ENCODE results near the gene CATSPER4.
A peak's percentile ranks its signal among the peaks of the same experiment; 100 is the strongest.

CATSPER4 gene

DNA sequence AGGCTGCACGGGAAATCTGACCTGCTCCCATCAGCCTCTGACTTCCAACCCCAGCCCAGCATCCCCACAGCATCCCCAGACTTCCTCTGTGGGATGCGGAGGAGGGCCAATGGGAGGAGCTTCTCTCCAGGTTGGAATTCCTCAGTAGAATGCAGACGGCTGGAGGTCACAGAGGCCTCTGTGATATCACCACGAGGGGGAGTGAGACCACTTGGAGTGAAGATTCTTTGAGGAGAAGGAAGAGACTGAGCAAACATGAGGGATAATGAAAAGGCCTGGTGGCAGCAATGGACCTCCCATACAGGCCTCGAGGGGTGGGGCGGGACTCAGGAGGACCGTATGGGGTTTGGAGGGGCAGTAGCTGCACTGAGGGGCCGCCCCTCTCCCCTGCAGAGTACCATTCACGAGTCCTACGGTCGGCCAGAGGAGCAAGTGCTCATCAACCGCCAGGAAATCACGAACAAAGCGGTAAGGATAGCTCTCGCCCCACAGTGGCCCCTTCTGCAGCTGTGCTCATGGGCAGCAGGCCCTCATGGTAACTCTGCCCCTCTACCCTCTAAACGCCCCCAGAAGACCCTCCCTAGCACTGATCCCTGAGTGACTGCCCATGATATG lies at the start of gene CATSPER4:
CATSPER4 (plus strand) TSS at position 230 of the 615 bp plus-strand sequence; CDS start at position 256, 26 bp downstream.
- no peak for DNase-seq (ENCODE audit: extremely low read depth in 1 of 2, low read depth in 1 of 2)

DNA sequence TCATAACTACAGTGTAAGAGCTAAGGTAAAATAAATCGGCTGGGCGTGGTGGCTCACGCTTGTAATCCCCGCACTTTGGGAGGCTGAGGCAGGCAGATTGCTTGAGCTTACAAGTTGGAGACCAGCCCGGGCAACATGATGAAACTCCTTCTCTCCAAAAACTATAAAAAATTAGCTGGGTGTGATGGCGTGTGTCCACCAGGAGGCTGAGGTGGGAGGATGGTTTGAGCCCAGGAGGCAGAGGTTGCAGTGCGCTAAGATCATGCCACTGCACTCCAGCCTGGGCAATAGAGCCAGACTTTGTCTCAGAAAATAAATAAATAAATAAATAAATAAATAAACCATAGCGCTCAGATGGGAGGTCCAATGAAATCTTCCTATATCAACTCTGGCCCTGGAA lies 48.2 kb upstream of the CATSPER4 start:
- no peak for DNase-seq (ENCODE audit: extremely low read depth in 1 of 2, low read depth in 1 of 2)

DNA sequence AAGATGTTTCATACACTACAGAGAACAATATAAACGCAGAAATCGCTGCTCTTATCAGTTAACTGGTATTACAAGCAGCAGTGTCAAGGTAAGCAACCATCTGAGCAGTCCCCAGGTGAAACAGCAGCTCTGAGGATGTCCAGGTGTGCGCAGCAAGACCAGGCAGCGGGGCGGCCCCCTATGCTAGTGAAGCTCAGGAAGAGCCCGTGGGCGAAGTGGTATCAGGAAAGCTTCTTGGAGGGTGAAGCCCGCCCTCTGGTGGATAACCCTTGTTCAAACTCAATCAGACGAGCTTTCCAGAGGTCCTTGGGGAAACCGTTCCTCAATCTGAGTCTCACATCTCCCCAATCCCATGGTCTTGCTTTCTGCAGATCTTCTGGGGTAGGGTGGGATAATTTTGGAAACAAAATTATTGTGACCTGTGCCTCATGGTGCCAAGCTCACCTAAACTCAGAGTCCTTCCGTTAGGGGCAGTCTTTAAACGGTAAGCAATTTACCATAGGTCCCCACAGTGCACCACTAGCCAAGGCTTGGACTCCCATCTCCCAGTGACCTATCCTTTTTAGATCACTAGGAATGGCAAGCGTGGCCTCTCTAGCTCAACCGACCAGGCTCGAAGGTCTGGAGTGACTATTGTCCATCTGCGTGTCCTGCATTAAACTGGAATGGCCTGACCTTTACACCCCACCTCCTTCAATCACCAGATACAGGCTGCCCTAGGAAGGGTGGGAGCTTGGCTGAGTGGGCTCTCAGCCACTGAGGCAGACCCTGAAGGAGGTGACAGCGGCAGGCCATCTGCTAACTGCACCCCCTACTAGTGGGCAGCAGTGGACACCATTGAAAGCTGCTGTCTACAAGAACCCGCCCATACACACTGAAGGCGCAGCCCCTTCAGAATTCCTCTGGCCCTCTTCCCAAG lies 45.1 kb upstream of the CATSPER4 start:
- peak; percentile 40 to 42 for DNase-seq (ENCODE audit: extremely low read depth in 1 of 2, low read depth in 1 of 2)

DNA sequence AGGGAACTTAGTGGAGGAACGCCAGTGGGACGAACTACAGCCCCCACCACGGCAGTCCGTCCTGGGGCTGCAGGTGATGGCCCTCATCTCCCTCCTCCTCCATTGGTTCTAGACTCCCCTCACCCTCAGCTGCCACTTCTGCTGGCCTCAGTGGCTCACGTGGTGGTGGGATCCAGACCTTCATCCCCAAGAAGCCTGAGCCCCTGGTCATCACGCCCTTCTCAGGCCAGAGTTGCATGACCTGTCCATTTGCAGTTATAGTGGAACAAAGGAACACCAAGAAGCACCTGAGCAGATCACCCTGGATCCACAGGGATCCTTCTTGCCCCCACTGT lies 44.5 kb upstream of the CATSPER4 start:
- no peak for DNase-seq (ENCODE audit: extremely low read depth in 1 of 2, low read depth in 1 of 2)

DNA sequence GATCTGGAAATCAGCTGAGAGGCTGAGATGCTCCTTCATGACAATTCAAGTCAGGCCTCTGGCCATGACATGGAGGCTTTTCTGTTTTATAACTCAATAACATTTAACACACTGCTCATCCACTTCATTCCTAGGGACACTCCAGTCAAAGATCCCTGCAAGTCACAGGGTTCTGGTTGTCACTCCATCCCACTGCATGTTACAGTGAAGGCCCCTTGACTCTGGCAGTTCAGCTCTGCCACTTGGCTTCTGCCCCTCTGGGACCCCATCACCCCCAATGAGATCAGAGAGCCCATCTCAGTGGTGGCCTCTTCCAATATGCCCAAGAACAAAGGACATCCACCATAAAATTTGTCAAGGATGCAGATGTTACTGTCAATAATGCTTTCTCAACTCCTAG lies 41.5 kb upstream of the CATSPER4 start:
- no peak for DNase-seq (ENCODE audit: extremely low read depth in 1 of 2, low read depth in 1 of 2)

DNA sequence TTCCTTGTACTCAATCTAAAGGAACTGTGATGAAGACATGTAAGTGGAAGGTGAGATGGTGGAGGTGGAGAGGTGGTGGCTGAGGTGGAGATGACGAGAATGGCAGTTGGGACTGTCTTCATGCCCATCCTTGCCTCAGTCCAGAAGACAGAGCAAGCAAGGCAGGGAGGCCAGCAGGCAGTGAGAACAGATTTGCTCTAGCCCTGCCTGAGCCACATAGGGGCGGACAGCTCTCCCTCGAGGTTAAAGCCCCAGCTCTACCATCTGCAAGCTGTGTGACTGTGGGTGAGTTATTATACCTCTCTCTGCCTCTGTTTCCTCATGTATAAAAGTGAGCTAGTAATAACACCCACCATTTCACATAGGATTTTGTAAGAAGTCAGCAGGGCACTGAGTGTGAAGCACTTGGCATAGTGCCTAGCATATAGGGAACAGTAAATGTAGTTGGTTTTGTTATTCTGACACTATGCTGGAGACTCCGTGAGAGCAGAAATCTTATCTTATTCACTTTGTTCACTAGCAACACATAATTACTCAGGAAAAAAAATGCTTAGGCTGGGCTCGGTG lies 36.4 kb upstream of the CATSPER4 start:
- DNase-seq (ENCODE audit: extremely low read depth in 1 of 2, low read depth in 1 of 2), result no peak

DNA sequence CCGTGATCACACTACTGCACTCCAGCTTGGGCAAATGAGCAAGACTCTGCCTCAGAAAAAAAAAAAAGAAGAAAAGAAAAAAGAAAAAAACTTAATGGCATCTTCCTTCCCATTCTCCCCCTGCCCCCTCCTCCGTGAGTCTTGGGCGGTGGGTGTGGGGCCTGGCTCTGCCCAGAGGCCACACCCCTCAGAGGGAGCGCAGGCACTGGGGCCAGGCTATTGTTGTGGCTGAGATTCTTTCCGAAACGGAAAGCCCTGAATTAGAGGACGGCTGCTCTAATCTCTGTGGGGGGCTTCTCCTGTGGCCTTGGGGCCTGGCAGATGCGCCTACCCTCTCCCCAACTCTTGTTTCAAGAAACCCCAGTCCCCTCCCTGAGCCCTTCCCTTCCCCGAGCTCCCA lies 35.7 kb upstream of the CATSPER4 start:
- no peak for DNase-seq (ENCODE audit: extremely low read depth in 1 of 2, low read depth in 1 of 2)

DNA sequence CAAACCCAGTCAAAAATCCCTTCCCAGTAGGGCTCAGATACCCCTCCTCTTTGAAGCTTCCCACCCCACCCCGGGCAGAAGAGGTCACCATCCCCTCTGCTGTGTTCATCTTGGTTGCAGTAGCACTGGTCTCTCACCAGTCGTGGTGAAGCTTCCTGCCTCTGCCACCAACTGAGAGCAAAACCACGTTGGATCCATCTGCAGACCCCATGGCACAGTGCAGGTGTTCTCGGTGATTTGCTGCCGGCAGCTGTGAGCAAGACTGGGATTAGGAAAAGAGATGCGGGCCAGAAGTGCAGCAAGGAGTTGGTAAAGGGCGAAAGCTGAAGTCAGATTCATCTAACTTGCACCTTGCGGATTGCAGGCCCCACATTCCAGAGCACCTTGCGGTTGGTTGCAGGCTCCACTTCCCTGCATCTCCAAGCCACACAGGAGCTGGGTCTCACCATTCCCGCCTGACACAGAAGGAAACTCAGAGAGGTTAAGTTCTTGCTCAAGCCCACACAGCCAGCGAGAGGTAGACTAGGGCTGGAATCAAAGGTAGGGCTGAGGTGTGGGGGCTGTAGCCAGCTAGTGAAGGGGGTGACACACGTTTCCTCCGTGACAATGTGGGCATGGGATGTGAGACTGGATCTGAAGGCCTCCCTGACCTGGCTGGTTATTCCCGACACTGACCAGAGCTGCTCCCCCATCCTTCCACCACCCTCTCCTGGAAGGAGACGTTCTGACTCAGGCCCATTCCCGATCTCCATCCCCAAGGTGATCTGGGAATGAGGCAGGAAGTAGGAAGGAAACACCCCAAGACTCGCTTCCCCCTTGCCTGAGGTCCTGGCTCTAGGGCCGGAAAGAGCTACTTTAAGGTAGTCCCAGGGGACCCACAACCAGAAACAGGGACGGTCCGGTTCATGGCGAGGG lies 34.8 kb upstream of the CATSPER4 start:
- DNase-seq (ENCODE audit: extremely low read depth in 1 of 2, low read depth in 1 of 2), result no peak

DNA sequence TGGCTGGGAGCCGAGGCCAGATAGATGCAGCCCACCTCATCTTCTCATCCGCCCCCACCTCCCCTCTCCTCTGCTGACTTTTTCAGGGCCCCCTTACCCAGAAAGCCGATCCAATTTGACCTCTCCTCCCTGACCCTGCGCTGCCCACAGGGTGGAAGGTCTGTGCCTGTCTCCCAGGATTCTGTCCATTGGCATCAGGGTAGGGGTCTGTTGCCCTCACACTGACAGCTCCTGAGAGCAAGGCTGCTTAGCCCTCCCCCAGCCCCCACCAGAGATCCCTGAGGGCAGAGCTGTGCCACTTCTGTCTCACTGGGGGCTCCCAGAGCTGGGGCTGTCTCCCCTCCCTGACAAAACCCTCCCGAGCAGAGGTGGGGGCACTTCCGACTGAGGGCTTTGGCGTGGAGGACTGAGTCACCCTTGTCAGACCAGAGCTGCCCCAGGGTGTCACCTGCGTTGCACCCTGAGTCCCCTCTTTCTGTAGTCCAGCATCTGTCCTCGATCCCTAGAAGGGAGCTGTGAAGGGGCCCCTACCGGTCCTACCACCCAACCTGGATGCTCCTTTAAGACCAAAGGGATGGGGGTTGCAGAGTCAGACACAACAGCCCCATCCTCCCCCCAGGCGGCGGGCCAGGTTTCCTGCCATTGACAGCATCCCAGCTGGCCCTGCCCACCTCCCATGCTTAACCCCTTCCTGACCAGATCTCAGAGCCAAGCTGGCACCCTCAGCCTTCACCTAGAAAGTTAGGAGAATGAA lies 33.9 kb upstream of the CATSPER4 start:
- DNase-seq (ENCODE audit: extremely low read depth in 1 of 2, low read depth in 1 of 2), result no peak

DNA sequence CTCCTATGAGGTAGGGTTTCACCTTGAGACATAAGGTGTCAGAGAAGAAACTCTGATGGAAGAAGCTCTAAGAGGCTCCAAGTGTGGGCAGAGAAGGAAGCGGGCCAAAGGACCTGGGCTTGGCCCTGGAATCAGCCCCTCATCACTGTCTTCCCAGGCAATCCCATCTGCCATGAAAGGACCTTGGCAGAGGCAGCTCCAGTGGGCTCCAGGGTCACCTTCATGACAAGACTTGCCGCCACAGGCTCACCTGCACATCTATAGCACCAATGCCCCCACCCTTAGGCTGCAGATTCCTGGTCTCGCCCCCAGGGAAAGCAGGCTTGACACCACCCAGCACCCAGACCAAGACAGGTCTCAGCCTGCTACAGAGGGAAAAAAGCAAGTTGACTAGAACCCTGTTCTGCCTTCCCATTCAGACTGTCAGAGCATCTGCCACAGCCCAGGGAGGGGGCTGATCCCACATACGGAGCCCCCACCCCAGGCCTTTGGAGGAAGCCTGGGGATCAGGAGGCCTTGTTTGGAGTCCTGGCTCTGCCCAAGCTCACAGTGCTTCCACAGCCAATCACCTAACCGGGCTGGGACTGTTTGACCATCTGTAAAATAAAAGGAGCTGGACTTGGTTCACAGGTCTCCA lies 32.0 kb upstream of the CATSPER4 start:
- no peak for DNase-seq (ENCODE audit: extremely low read depth in 1 of 2, low read depth in 1 of 2)

DNA sequence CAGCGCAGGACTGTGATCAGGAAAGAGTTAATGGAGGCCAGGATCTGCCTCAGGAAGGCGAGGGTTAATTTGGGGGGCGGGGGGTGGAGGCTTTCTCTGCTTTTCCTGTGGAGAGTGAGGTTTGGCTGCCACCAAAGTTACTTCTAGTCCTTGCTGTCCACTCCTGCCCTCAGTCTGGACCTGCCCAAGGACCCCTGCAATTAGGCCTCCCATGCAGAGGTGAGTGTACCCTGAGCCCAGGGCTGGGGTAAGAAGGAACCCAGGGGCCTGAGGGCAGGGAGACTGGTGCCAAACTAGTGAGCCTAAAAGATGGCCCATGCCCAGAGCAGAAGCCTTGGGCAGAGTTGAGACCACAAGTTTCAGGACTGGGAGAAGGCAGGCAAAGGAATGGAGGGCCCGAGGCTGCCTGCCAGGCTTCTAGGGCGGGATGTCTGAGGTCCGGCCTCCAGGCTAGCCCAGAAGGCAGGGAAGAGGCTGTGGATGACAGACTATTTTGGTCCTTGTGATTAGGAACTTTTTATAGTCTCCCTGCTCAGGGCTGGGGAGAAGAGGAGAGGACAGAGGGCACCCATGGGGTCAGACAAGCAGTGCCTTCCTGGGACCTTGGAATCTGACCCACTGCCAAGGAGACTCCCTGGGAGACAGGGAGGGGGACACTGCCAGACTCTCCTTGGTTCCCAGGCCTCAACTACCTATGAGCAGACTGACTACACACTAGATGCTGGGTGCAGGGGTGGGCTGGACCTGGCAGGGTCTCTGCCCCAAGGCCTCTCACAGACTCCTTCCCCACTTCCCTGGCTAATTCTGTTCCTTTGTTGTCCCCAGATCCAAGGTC lies 31.3 kb upstream of the CATSPER4 start, which contains the start of gene FAM110D:
FAM110D (plus strand) TSS at position 172 of the 835 bp plus-strand sequence. CDS start 2,213 bp downstream, outside the sequence.
- DNase-seq (ENCODE audit: extremely low read depth in 1 of 2, low read depth in 1 of 2), result no peak

DNA sequence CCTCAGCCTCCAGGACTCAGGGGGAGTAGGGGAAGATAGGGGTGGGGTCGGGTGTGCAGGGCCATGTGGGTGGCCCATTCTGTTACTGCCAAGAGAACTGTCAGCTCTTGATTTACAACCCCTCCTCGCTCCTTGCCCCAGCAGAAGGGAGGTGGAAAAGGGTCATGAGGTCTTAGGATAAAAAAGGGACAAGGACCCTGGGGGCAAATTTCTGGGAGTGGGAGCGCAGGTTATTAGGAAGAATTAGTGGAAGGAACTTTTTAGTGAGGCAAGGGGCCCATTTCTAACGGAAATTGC lies 30.7 kb upstream of the CATSPER4 start:
- DNase-seq (ENCODE audit: extremely low read depth in 1 of 2, low read depth in 1 of 2), result no peak

DNA sequence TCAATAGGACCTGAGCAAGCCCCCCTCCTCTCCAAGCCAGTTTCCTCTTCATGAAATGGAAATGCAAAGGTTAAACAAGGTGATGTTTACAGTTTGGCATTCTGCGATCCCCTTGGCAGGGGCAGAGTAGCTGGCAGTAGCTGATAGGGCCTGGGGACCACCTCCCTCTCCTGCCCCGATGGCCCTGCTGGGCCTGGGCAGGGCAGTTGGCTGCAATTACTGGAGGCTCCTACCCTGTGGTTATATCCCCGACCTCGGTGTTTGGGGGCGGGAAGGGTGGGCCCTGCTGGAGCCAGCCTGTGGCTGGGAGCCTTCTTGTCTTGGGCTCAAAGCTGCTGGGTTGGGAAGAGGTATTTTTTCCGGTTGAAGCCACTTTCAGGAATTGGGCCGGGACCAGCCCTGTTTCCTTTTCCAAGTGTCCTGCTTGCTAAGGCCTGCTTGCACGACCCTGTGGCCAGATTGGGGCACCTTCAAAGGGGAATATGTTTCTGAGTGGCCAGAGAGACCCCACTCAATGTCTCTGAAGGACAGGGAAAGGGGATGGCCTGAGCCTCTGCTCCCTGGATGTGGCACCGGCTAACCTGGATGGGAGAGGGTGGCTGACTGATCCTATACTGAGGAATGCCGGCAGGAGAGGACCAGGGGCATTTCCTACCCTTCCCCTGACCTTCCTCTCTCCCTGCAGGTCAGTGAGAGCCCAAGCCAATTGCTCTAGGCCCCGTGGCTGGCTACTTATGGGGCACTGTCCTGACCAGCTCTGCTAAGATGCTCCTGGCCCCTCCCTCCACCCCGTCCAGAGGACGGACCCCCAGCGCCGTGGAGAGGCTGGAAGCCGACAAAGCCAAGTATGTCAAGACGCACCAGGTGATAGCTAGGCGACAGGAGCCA lies 29.6 kb upstream of the CATSPER4 start:
- DNase-seq (ENCODE audit: extremely low read depth in 1 of 2, low read depth in 1 of 2), result no peak

DNA sequence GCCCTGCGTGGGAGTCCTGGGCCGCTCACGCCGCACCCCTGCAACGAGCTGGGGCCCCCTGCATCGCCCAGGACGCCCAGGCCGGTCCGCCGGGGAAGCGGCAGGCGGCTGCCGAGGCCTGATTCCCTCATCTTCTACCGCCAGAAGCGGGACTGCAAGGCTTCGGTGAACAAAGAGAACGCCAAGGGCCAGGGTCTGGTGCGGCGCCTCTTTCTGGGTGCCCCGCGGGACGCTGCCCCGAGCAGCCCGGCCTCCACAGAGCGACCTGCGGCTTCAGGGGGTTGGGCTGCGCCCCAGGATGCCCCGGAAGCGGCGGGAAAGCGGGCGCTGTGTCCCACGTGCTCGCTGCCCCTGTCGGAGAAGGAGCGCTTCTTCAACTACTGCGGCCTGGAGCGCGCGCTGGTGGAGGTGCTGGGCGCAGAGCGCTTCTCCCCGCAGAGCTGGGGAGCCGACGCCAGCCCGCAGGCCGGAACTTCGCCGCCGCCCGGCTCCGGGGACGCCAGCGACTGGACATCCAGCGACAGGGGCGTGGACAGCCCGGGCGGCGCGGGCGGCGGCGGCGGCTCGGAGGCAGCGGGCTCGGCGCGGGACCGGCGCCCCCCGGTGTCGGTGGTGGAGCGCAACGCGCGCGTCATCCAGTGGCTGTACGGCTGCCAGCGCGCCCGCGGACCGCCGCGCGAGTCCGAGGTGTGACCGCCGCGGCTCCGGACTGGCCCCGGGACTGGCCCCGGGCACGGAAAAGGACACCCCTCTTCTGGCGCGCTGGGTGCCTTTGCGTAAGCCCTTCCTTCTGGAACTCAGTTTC lies 28.8 kb upstream of the CATSPER4 start:
- peak; percentile 18 to 37 for DNase-seq (ENCODE audit: extremely low read depth in 1 of 2, low read depth in 1 of 2)

DNA sequence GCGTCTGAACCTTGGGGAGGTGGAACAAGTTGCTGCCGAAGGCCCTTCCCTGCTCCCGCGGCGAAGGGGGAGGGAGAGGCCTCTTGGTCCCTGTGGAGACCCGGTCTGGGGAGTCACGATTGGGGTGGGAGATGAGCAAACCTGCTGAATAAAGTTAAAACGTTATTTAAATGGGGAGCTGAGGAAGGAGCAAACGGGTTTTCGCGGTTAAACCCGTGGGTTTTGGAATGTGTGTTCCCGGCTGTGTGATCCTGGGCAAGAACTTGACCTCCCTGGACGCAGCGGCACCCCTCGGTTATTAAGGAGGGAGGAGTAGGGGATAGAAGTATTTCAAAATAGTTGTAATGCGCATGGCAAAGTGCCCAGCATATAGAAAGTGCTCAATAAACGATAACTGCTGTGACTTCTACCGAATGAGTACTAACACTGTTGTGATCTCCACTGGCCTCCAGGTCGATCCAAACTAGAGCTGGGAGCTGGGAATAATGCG lies 28.1 kb upstream of the CATSPER4 start:
- no peak for DNase-seq (ENCODE audit: extremely low read depth in 1 of 2, low read depth in 1 of 2)

DNA sequence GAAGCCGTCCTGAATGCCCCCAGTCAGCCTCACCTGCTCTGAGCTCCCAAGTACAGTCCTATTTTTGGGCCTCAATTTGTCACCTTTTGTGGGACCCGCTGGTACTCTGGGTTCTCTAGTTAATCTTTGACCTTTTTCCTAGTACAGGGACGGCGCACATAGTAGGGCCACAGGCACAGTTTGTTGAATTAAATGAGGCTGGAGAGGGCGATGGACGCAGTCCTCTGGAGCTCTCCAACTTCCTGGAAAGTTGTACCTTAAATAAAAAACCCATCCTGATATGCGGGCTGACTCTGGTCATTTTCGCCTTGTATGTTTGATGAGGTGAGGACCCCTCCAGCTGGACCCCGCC lies 26.7 kb upstream of the CATSPER4 start:
- no peak for DNase-seq (ENCODE audit: extremely low read depth in 1 of 2, low read depth in 1 of 2)
